ENCODE data around the gene ATP5PO. TPM values are rescaled to one million over a fixed set of nuclear protein-coding genes. Genes with fewer than 3 reads are reported as not detected.

Gene ATP5PO
- total RNA-seq, 2 donors from 2014 or later: 262 to 348 TPM

- ATAC-seq (no peak), DNase-seq (no peak)
- intact Hi-C loops (cut with DNase I, micrococcal nuclease): no loop called here
Measured at GRCh38 chr21:33858667-33859372, 56.8 kb downstream of the ATP5PO start.

GRCh38 chr21:33857846-33858666 is 57.5 kb downstream of the ATP5PO start:
- intact Hi-C loops (cut with DNase I, micrococcal nuclease): no loop called here
- DNase-seq (no peak), ATAC-seq (no peak)

DNA sequence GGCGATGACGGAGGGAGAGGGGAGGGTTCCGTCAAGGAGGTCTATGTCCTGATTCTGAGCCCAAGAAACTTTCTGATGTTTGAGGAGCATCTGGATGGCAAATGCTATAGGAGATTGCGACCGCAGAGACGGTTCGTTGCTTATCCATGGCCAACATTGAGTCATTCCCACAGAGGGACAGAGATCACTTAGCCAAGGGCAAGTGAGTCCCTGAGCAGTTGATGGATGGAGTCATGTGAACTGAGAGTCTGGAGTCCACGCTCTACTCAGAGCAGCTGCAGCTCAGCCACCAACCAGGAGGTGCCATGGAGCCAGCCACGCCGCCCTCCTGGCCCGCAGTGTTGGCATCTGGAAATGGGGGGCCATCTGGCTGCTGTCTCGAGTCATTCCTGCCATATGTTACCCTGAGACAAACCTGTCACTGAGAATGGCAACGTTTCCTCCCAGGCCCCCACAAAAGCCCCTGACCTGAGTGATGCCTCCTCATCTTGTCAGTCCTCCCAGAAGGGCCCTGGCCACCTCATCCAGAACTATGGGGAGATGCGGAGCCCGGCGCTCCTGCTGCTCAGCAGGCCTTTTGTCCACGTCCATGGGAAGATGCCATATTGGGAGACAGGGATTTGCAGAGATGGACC is 58.6 kb downstream of the ATP5PO start:
- intact Hi-C loops (cut with DNase I, micrococcal nuclease): no loop called here
- DNase-seq: no peak

DNA sequence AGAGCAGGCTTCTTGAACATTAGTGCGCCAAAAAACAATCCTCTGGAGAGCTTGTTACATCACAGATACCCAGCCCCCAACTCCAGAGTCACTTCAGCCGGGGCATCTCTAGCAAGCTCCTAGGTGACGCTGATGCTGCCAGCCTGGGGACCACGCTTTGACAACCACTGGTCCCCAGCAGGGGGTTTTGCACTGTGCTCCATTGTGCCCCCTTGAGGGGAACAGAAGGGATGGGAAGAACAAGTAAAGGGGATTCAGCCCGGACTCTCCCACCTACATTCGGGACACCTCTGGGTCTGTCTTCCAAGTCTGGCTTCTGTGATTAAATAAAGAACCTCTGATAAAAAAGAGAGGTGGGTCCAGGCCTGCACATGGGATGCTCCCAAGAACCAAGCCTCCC is 60.4 kb downstream of the ATP5PO start:
- DNase-seq (no peak), ATAC-seq (no peak)
- intact Hi-C loops (cut with DNase I, micrococcal nuclease): no loop called here

More for the DNA sequence above, 58.6 kb downstream of the ATP5PO start:
- ATAC-seq: no peak

- DNase-seq: no peak
- no peak for ATAC-seq
- intact Hi-C loops (cut with DNase I, micrococcal nuclease): no loop called here
Measured at GRCh38 chr21:33854604-33855003, 61.0 kb downstream of the ATP5PO start.

Other genes starting within 250 kb of the ATP5PO start
- 10 to 100 TPM; 42.3 to 54.7 TPM for gene MRPS6, start 157.8 kb upstream of the ATP5PO start, total RNA-seq
- 10 to 100 TPM; 14.6 to 19.2 TPM for gene SLC5A3, start 157.8 kb upstream of the ATP5PO start, total RNA-seq

Measured in left colon (tissue), 2 donors.